Measurements from ENCODE around the gene TREH. TPM values are rescaled to one million over a fixed set of nuclear protein-coding genes. Genes with fewer than 3 reads are reported as not detected.

Gene TREH
- total RNA-seq, 1 experiment from 2014 or later, result not detected

- 0 out of 2 replicates have a peak, but pooled peaks cover 2% of the 10 kb centered on the region for H3K36me3 ChIP-seq (replicated peaks; ENCODE audit: control insufficient read depth, insufficient read depth, low read length)
- H3K27me3 ChIP-seq (ENCODE audit: control insufficient read depth, insufficient read depth, low read length), result no peaks in the 10 kb centered on the region
- no peak overlapping the region for H3K4me3 ChIP-seq (ENCODE audit: insufficient read depth, low read depth, low read length)
- no peak for DNase-seq
Observed at GRCh38 chr11:118706546-118706825, 27.0 kb upstream of the TREH start.

GRCh38 chr11:118705791-118706545 lies 26.5 kb upstream of the TREH start:
- 0 out of 2 replicates have a peak, but pooled peaks cover 2% of the 10 kb centered on the region for H3K36me3 ChIP-seq (replicated peaks; ENCODE audit: control insufficient read depth, insufficient read depth, low read length)
- no peaks in the 10 kb centered on the region for H3K27me3 ChIP-seq (ENCODE audit: control insufficient read depth, insufficient read depth, low read length)
- DNase-seq, result no peak
- H3K4me3 ChIP-seq (ENCODE audit: insufficient read depth, low read depth, low read length), result no peak overlapping the region

- no peaks in the 10 kb centered on the region for H3K36me3 ChIP-seq (replicated peaks; ENCODE audit: control insufficient read depth, insufficient read depth, low read length)
- H3K27me3 ChIP-seq (ENCODE audit: control insufficient read depth, insufficient read depth, low read length), result no peaks in the 10 kb centered on the region
- no peak overlapping the region for H3K4me3 ChIP-seq (ENCODE audit: insufficient read depth, low read depth, low read length)
- no peak for DNase-seq
Observed at GRCh38 chr11:118705111-118705741, 25.8 kb upstream of the TREH start.

GRCh38 chr11:118703563-118704106 lies 24.2 kb upstream of the TREH start:
- H3K27me3 ChIP-seq (ENCODE audit: control insufficient read depth, insufficient read depth, low read length), result no peaks in the 10 kb centered on the region
- H3K4me3 ChIP-seq (ENCODE audit: insufficient read depth, low read depth, low read length), result no peak overlapping the region
- H3K36me3 ChIP-seq (replicated peaks; ENCODE audit: control insufficient read depth, insufficient read depth, low read length), result no peaks in the 10 kb centered on the region
- DNase-seq, result no peak

- no peak overlapping the region for H3K4me3 ChIP-seq (ENCODE audit: insufficient read depth, low read depth, low read length)
- H3K36me3 ChIP-seq (replicated peaks; ENCODE audit: control insufficient read depth, insufficient read depth, low read length), result no peaks in the 10 kb centered on the region
- H3K27me3 ChIP-seq (ENCODE audit: control insufficient read depth, insufficient read depth, low read length), result no peaks in the 10 kb centered on the region
- no peak for DNase-seq
Observed at GRCh38 chr11:118699506-118700220, 20.2 kb upstream of the TREH start.

GRCh38 chr11:118697346-118697745 lies 17.9 kb upstream of the TREH start:
- Histone ChIP-seq H3K27me3 (ENCODE audit: control insufficient read depth, insufficient read depth, low read length) (no peaks in the 10 kb centered on the region), H3K36me3 (replicated peaks; ENCODE audit: control insufficient read depth, insufficient read depth, low read length) (no peaks in the 10 kb centered on the region), H3K4me3 (ENCODE audit: insufficient read depth, low read depth, low read length) (no peak overlapping the region)
- DNase-seq, result no peak

- no peaks in the 10 kb centered on the region for H3K36me3 ChIP-seq (replicated peaks; ENCODE audit: control insufficient read depth, insufficient read depth, low read length)
- H3K4me3 ChIP-seq (ENCODE audit: insufficient read depth, low read depth, low read length), result no peak overlapping the region
- H3K27me3 ChIP-seq (ENCODE audit: control insufficient read depth, insufficient read depth, low read length), result no peaks in the 10 kb centered on the region
- peak; percentile 75 for DNase-seq
Observed at GRCh38 chr11:118696673-118697226, 17.3 kb upstream of the TREH start.

GRCh38 chr11:118694771-118695170 lies 15.3 kb upstream of the TREH start:
- Histone ChIP-seq H3K4me3 (ENCODE audit: insufficient read depth, low read depth, low read length) (no peak overlapping the region), H3K27me3 (ENCODE audit: control insufficient read depth, insufficient read depth, low read length) (no peaks in the 10 kb centered on the region), H3K36me3 (replicated peaks; ENCODE audit: control insufficient read depth, insufficient read depth, low read length) (no peaks in the 10 kb centered on the region)
- no peak for DNase-seq

- no peaks in the 10 kb centered on the region for H3K27me3 ChIP-seq (ENCODE audit: control insufficient read depth, insufficient read depth, low read length)
- no peak for DNase-seq
- H3K36me3 ChIP-seq (replicated peaks; ENCODE audit: control insufficient read depth, insufficient read depth, low read length), result no peaks in the 10 kb centered on the region
- H3K4me3 ChIP-seq (ENCODE audit: insufficient read depth, low read depth, low read length), result no peak overlapping the region
Observed at GRCh38 chr11:118694185-118694584, 14.7 kb upstream of the TREH start.

- no peak overlapping the region for H3K4me3 ChIP-seq (ENCODE audit: insufficient read depth, low read depth, low read length)
- no peaks in the 10 kb centered on the region for H3K36me3 ChIP-seq (replicated peaks; ENCODE audit: control insufficient read depth, insufficient read depth, low read length)
- peak; percentile 54 for DNase-seq
- H3K27me3 ChIP-seq (ENCODE audit: control insufficient read depth, insufficient read depth, low read length), result no peaks in the 10 kb centered on the region
Observed at GRCh38 chr11:118691926-118692830, 12.7 kb upstream of the TREH start.

- DNase-seq, result no peak
- H3K36me3 ChIP-seq (replicated peaks; ENCODE audit: control insufficient read depth, insufficient read depth, low read length), result no peaks in the 10 kb centered on the region
- no peaks in the 10 kb centered on the region for H3K27me3 ChIP-seq (ENCODE audit: control insufficient read depth, insufficient read depth, low read length)
- H3K4me3 ChIP-seq (ENCODE audit: insufficient read depth, low read depth, low read length), result no peak overlapping the region
Observed at GRCh38 chr11:118690553-118691304, 11.3 kb upstream of the TREH start.

GRCh38 chr11:118689852-118690552 lies 10.6 kb upstream of the TREH start:
- H3K36me3 ChIP-seq (replicated peaks; ENCODE audit: control insufficient read depth, insufficient read depth, low read length), result no peaks in the 10 kb centered on the region
- H3K27me3 ChIP-seq (ENCODE audit: control insufficient read depth, insufficient read depth, low read length), result no peaks in the 10 kb centered on the region
- H3K4me3 ChIP-seq (ENCODE audit: insufficient read depth, low read depth, low read length), result peak overlapping the region; percentile 32
- peak; percentile 97 for DNase-seq

GRCh38 chr11:118689503-118689851 lies 10.0 kb upstream of the TREH start:
- Histone ChIP-seq H3K36me3 (replicated peaks; ENCODE audit: control insufficient read depth, insufficient read depth, low read length) (no peaks in the 10 kb centered on the region), H3K27me3 (ENCODE audit: control insufficient read depth, insufficient read depth, low read length) (no peaks in the 10 kb centered on the region), H3K4me3 (ENCODE audit: insufficient read depth, low read depth, low read length) (peak overlapping the region; percentile 12; the same call in 1 of the 2 replicates)
- DNase-seq, result no peak
